ENCODE measurements around the gene VPS52.

GRCh38 chr6:33211666-33212422, 59.8 kb downstream of the VPS52 start:
- TF ChIP-seq CTCF (IDR thresholded peaks at IDR 0.05) (no peak), EZH2 (IDR thresholded peaks at IDR 0.05; ENCODE audit: borderline replicate concordance, insufficient read depth, low read depth, low read length, poor library complexity, severe bottlenecking) (no peak)

All from B cell (primary cell).